HEK293T (cell line): Measurements from ENCODE around the gene BTBD9.

Experiments
- ARNT ChIP-seq: fragments of 450-650 bp; IDR thresholded peaks from 2 replicates; pipeline ENCODE4 v1.6.1; 2017; ENCODE audit warnings: mild to moderate bottlenecking
- BHLHE40 ChIP-seq: fragments of 450-650 bp; IDR thresholded peaks from 2 replicates; pipeline ENCODE4 v1.6.1; 2016; ENCODE audit warnings: mild to moderate bottlenecking, moderate library complexity, borderline replicate concordance
- TARDBP ChIP-seq: fragments of 450-650 bp; IDR thresholded peaks from 2 replicates; pipeline ENCODE4 v1.6.1; 2016

DNA sequence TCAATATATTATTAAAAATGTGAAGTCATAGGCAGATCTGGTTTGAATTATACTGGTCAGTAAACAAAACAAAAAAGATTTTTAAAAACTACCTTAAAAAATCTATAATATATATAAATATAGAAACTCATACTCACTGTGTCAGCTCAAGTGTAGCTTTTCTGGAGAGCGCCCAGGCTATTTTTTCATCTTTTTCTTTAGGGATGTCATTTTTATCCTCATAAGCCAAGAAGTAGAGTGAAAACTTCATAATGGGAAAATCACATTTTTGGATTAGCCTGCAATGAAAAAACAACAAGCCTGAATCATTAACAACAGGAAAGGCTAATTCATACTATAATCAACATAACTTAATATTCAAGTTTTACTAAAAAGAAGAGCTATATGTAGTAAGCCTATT lies 44.5 kb upstream of the BTBD9 start:
- TF ChIP-seq TARDBP (no peak), ARNT (no peak), BHLHE40 (no peak)
